Measurements from ENCODE around the gene CLN5.
"Not testable (repeated sequence)": the region's sequence is repeated elsewhere in the genome, so short reads cannot be mapped to it uniquely, and the experiment has no call there.

Gene CLN5

GRCh38 chr13:76973920-76974617 lies 17.8 kb upstream of the CLN5 start:
- no peak overlapping the region for H3K4me3 ChIP-seq (ENCODE audit: low read length)
- DNase-seq (ENCODE audit: low read depth, low spot score) = no peak

GRCh38 chr13:76974618-76974975 lies 17.3 kb upstream of the CLN5 start:
- no peak overlapping the region for H3K4me3 ChIP-seq (ENCODE audit: low read length)
- no peak for DNase-seq (ENCODE audit: low read depth, low spot score)

- DNase-seq (ENCODE audit: low read depth, low spot score) = no peak
Measured at GRCh38 chr13:76975863-76976262, 16.0 kb upstream of the CLN5 start.

GRCh38 chr13:76976490-76976889 lies 15.4 kb upstream of the CLN5 start:
- peak; percentile 56 for DNase-seq (ENCODE audit: low read depth, low spot score)
- H3K4me3 ChIP-seq (ENCODE audit: low read length) = no peak overlapping the region

More at GRCh38 chr13:76975863-76976262, 16.0 kb upstream of the CLN5 start:
- no peak overlapping the region for H3K4me3 ChIP-seq (ENCODE audit: low read length)

GRCh38 chr13:76976929-76977328 lies 15.0 kb upstream of the CLN5 start:
- H3K4me3 ChIP-seq (ENCODE audit: low read length) = no peak overlapping the region
- DNase-seq (ENCODE audit: low read depth, low spot score) = no peak

- no peak overlapping the region; the same call in 1 of the 2 replicates for H3K4me3 ChIP-seq (ENCODE audit: low read length)
Measured at GRCh38 chr13:76980075-76980718, 11.7 kb upstream of the CLN5 start.

GRCh38 chr13:76982061-76982460 lies 9.8 kb upstream of the CLN5 start:
- H3K4me3 ChIP-seq (ENCODE audit: low read length) = no peak overlapping the region
- no peak for DNase-seq (ENCODE audit: low read depth, low spot score)

More at GRCh38 chr13:76980075-76980718, 11.7 kb upstream of the CLN5 start:
- peak; percentile 51 for DNase-seq (ENCODE audit: low read depth, low spot score)

GRCh38 chr13:76983676-76984075 lies 8.2 kb upstream of the CLN5 start:
- H3K4me3 ChIP-seq (ENCODE audit: low read length) = no peak overlapping the region
- DNase-seq (ENCODE audit: low read depth, low spot score) = no peak

GRCh38 chr13:76991432-76991795 lies 467 bp upstream of the CLN5 start:
- no peak for DNase-seq (ENCODE audit: low read depth, low spot score)
- peak overlapping the region; percentile 96 for H3K4me3 ChIP-seq (ENCODE audit: low read length)

- no peak for DNase-seq (ENCODE audit: low read depth, low spot score)
- peak overlapping the region; percentile 96 for H3K4me3 ChIP-seq (ENCODE audit: low read length)
Measured at GRCh38 chr13:76992548-76993001, 694 bp downstream of the CLN5 start.

- DNase-seq (ENCODE audit: low read depth, low spot score) = no peak
- H3K4me3 ChIP-seq (ENCODE audit: low read length) = peak overlapping the region; percentile 96
Measured at GRCh38 chr13:76993021-76993420, 1.1 kb downstream of the CLN5 start.

GRCh38 chr13:76993473-76993872 lies 1.6 kb downstream of the CLN5 start:
- H3K4me3 ChIP-seq (ENCODE audit: low read length) = no peak overlapping the region
- DNase-seq (ENCODE audit: low read depth, low spot score) = no peak

GRCh38 chr13:76994281-76994680 lies 2.4 kb downstream of the CLN5 start:
- DNase-seq (ENCODE audit: low read depth, low spot score) = no peak
- no peak overlapping the region for H3K4me3 ChIP-seq (ENCODE audit: low read length)

- DNase-seq (ENCODE audit: low read depth, low spot score) = peak; percentile 27
- no peak overlapping the region for H3K4me3 ChIP-seq (ENCODE audit: low read length)
Measured at GRCh38 chr13:77000475-77000874, 8.6 kb downstream of the CLN5 start.

GRCh38 chr13:77001540-77001939 lies 9.7 kb downstream of the CLN5 start:
- no peak for DNase-seq (ENCODE audit: low read depth, low spot score)
- H3K4me3 ChIP-seq (ENCODE audit: low read length) = no peak overlapping the region

- DNase-seq (ENCODE audit: low read depth, low spot score) = no peak
- no peak overlapping the region for H3K4me3 ChIP-seq (ENCODE audit: low read length)
Measured at GRCh38 chr13:77001963-77002587, 10.2 kb downstream of the CLN5 start.

GRCh38 chr13:77002590-77003190 lies 10.8 kb downstream of the CLN5 start:
- DNase-seq (ENCODE audit: low read depth, low spot score) = no peak

GRCh38 chr13:77008337-77008736 lies 16.5 kb downstream of the CLN5 start:
- not testable (repeated sequence) for DNase-seq (ENCODE audit: low read depth, low spot score); H3K4me3 ChIP-seq (ENCODE audit: low read length)

More at GRCh38 chr13:77002590-77003190, 10.8 kb downstream of the CLN5 start:
- H3K4me3 ChIP-seq (ENCODE audit: low read length) = no peak overlapping the region

GRCh38 chr13:77009011-77009410 lies 17.1 kb downstream of the CLN5 start:
- no peak for DNase-seq (ENCODE audit: low read depth, low spot score)
- H3K4me3 ChIP-seq (ENCODE audit: low read length) = no peak overlapping the region

GRCh38 chr13:77009719-77010118 lies 17.8 kb downstream of the CLN5 start:
- H3K4me3 ChIP-seq (ENCODE audit: low read length); DNase-seq (ENCODE audit: low read depth, low spot score): not testable (repeated sequence)

Data from Jurkat, Clone E6-1 (cell line).